Measurements from ENCODE around the gene ZNF469. TPM values are rescaled to one million over a fixed set of nuclear protein-coding genes. Genes with fewer than 3 reads are reported as not detected.
A peak's percentile ranks its signal among the peaks of the same experiment; 100 is the strongest.

ZNF469 gene
- total RNA-seq, 1 donor from 2014 or later, result 0.94 TPM

GRCh38 chr16:88429387-88430184 lies 46.8 kb downstream of the ZNF469 start:
- no peak for DNase-seq
- ATAC-seq (ENCODE audit: poor library complexity), result no peak
- intact Hi-C loops (cut with DNase I), result no loop called here

- ATAC-seq (ENCODE audit: poor library complexity) (no peak), DNase-seq (no peak)
- intact Hi-C loops (cut with DNase I), result no loop called here
Observed at GRCh38 chr16:88430185-88430523, 47.4 kb downstream of the ZNF469 start.

- DNase-seq (peak; percentile 59), ATAC-seq (ENCODE audit: poor library complexity) (peak; percentile 40)
- intact Hi-C loops (cut with DNase I), result no loop called here
Observed at GRCh38 chr16:88430524-88431446, 48.0 kb downstream of the ZNF469 start.

GRCh38 chr16:88431651-88432050 lies 48.9 kb downstream of the ZNF469 start:
- ATAC-seq (ENCODE audit: poor library complexity) (no peak), DNase-seq (no peak)
- intact Hi-C loops (cut with DNase I), result no loop called here

GRCh38 chr16:88432174-88432573 lies 49.4 kb downstream of the ZNF469 start:
- DNase-seq (no peak), ATAC-seq (ENCODE audit: poor library complexity) (no peak)
- intact Hi-C loops (cut with DNase I), result no loop called here

Other genes with a start within 250 kb of the ZNF469 start
- 3.6 TPM for gene ZFPM1, start 70.3 kb downstream of the ZNF469 start, total RNA-seq
- 23.5 TPM for gene ZC3H18, start 187.4 kb downstream of the ZNF469 start, total RNA-seq

All from Right ventricle myocardium superior (tissue), 1 donor.